DND-41 (cell line): ENCODE results near the gene MRE11.
A peak's percentile ranks its signal among the peaks of the same experiment; 100 is the strongest.

Source experiments
- ATAC-seq: fragments of 200-7000 bp; cut with Tn5 transposase; 3 replicates; pipeline ENCODE4 v1.9.1; 2021; ENCODE audit warnings: low read depth; ENCODE audit not compliant: insufficient read depth
- DNase-seq: peaks from one replicate; pipeline ENCODE4 v3.0.0-alpha.2; 2020
- H2AFZ ChIP-seq: 2 replicates; pipeline ENCODE4 v1.6.0; 2012; ENCODE audit warnings: low read depth, low read length
- H3K27ac ChIP-seq: 2 replicates; pipeline ENCODE4 v1.5.1; 2012; ENCODE audit warnings: low read length, inconsistent platforms
- H3K27me3 ChIP-seq: fragments of 200-600 bp; sonication (generic); 2 replicates; pipeline ENCODE4 v1.6.0; 2012; ENCODE audit warnings: low read length, mild to moderate bottlenecking, inconsistent platforms; ENCODE audit not compliant: insufficient read depth, poor library complexity
- H3K36me3 ChIP-seq: 2 replicates; pipeline ENCODE4 v1.5.1; 2012; ENCODE audit warnings: low read length, inconsistent platforms; ENCODE audit not compliant: insufficient read depth
- H3K4me1 ChIP-seq: 2 replicates; pipeline ENCODE4 v1.5.1; 2012; ENCODE audit warnings: mild to moderate bottlenecking, low read length; ENCODE audit not compliant: insufficient read depth
- H3K4me2 ChIP-seq: 2 replicates; pipeline ENCODE4 v1.6.0; 2012; ENCODE audit warnings: mild to moderate bottlenecking, moderate library complexity, low read length, inconsistent platforms; ENCODE audit not compliant: insufficient read depth
- H3K4me3 ChIP-seq, 2 experiments: fragments of 200-600 bp in 1 of 2; shearing (Covaris generic) in 1 of 2; 2 replicates each; pipeline ENCODE4 v1.5.1; 2012 to 2016; ENCODE audit warnings: inconsistent platforms in 2 of 2, low read length in 2 of 2, mild to moderate bottlenecking in 2 of 2, low read depth in 1 of 2, moderate library complexity in 1 of 2
- H3K79me2 ChIP-seq: 2 replicates; pipeline ENCODE4 v1.6.0; 2012; ENCODE audit warnings: low read length, inconsistent platforms; ENCODE audit not compliant: insufficient read depth
- H3K9ac ChIP-seq: 2 replicates; pipeline ENCODE4 v1.6.0; 2012; ENCODE audit warnings: low read depth, mild to moderate bottlenecking, inconsistent platforms, low read length, moderate library complexity
- H3K9me3 ChIP-seq: 2 replicates; pipeline ENCODE4 v1.5.1; 2012; ENCODE audit warnings: low read length, moderate library complexity, mild to moderate bottlenecking, inconsistent platforms; ENCODE audit not compliant: insufficient read depth, severe bottlenecking
- H4K20me1 ChIP-seq: 2 replicates; pipeline ENCODE4 v1.6.0; 2012; ENCODE audit warnings: low read length; ENCODE audit not compliant: insufficient read depth
- CTCF ChIP-seq: IDR thresholded peaks from 2 replicates; pipeline ENCODE4 v1.5.1; 2012; ENCODE audit warnings: borderline replicate concordance, low read length, moderate library complexity, mild to moderate bottlenecking; ENCODE audit not compliant: poor library complexity, severe bottlenecking; ENCODE audit errors: extremely low read depth
- EZH2 ChIP-seq: IDR thresholded peaks from 3 replicates; pipeline ENCODE4 v1.6.1; 2012; ENCODE audit warnings: borderline replicate concordance, low read depth, mild to moderate bottlenecking, moderate library complexity, low read length, inconsistent platforms; ENCODE audit not compliant: severe bottlenecking

The MRE11 gene

GRCh38 chr11:94493281-94494125 is at the start of gene MRE11, which contains the start of gene ANKRD49:
Gene MRE11 (minus strand): TSS chr11:94493844. CDS start chr11:94492801, 1,043 bp downstream.
Gene ANKRD49 (plus strand): TSS chr11:94493984. CDS start chr11:94496694, 2,710 bp downstream.
- no peak for TF ChIP-seq EZH2
- TF ChIP-seq CTCF = no peak
- peak within 1 kb of the TSS; percentile 94 for H3K27ac ChIP-seq
- H4K20me1 ChIP-seq = peaks cover 9% of the 10 kb centered on the region
- H3K4me3 ChIP-seq = peak within 1 kb of the TSS; percentile 85 to 87
- DNase-seq (peak; percentile 97), ATAC-seq (peak; percentile 98)
- H2AFZ ChIP-seq = peak within 1 kb of the TSS; percentile 92
- H3K9ac ChIP-seq = peak within 1 kb of the TSS; percentile 92
- H3K4me2 ChIP-seq = peak within 1 kb of the TSS; percentile 89
- peaks cover 35% of the 10 kb centered on the region for H3K4me1 ChIP-seq
- no peaks in the 10 kb centered on the region for H3K9me3 ChIP-seq
- peaks cover 70% of the 10 kb centered on the region for H3K79me2 ChIP-seq
- H3K36me3 ChIP-seq = peaks cover 51% of the 10 kb centered on the region
- no peaks in the 10 kb centered on the region for H3K27me3 ChIP-seq

- H3K36me3 ChIP-seq = no peaks in the 10 kb centered on the region
- H3K4me3 ChIP-seq = no peak overlapping the region
- no peak overlapping the region for H3K4me2 ChIP-seq
- H2AFZ ChIP-seq = no peak overlapping the region
- DNase-seq (no peak), ATAC-seq (no peak)
- peaks cover 4% of the 10 kb centered on the region for H3K79me2 ChIP-seq
- no peaks in the 10 kb centered on the region for H4K20me1 ChIP-seq
- H3K27ac ChIP-seq = no peak overlapping the region
- peaks cover 11% of the 10 kb centered on the region for H3K4me1 ChIP-seq
- H3K27me3 ChIP-seq = peaks cover 4% of the 10 kb centered on the region
- no peak overlapping the region for H3K9ac ChIP-seq
- TF ChIP-seq EZH2 (no peak), CTCF (no peak)
- H3K9me3 ChIP-seq = no peaks in the 10 kb centered on the region
Observed at GRCh38 chr11:94539420-94539819, 45.8 kb upstream of the MRE11 start.

GRCh38 chr11:94537031-94537600 is 43.5 kb upstream of the MRE11 start:
- no peak for ATAC-seq
- H3K27ac ChIP-seq = no peak overlapping the region
- no peaks in the 10 kb centered on the region for H3K9me3 ChIP-seq
- DNase-seq = no peak
- no peak overlapping the region for H3K4me3 ChIP-seq
- H3K9ac ChIP-seq = no peak overlapping the region
- no peak overlapping the region for H3K4me2 ChIP-seq
- no peaks in the 10 kb centered on the region for H3K4me1 ChIP-seq
- no peak overlapping the region for H2AFZ ChIP-seq
- no peaks in the 10 kb centered on the region for H3K36me3 ChIP-seq
- no peak for TF ChIP-seq EZH2
- TF ChIP-seq CTCF = no peak
- peaks cover 4% of the 10 kb centered on the region for H3K27me3 ChIP-seq
- no peaks in the 10 kb centered on the region for H4K20me1 ChIP-seq
- no peaks in the 10 kb centered on the region for H3K79me2 ChIP-seq
